Activated T-cell treated with anti-CD3 and anti-CD28 coated beads, Interleukin-2, amount 50 U/mL, for 24 hours (primary cell): ENCODE data around the gene BEST1.

Source experiments
- DNase-seq: peaks from one replicate; pipeline ENCODE4 v3.0.0-alpha.2; 2020
- H3K27ac Mint-ChIP-seq: 2 replicates; pipeline ENCODE4 v1.8.0; 2020; ENCODE audit warnings: mild to moderate bottlenecking, mixed read lengths
- H3K27me3 Mint-ChIP-seq: 2 replicates; pipeline ENCODE4 v1.8.0; 2020; ENCODE audit warnings: mixed read lengths
- H3K36me3 Mint-ChIP-seq: 2 replicates; pipeline ENCODE4 v1.8.0; 2020; ENCODE audit warnings: low read depth, mixed read lengths
- H3K4me1 Mint-ChIP-seq: 2 replicates; pipeline ENCODE4 v1.8.0; 2020; ENCODE audit warnings: low read depth, mixed read lengths
- H3K4me3 Mint-ChIP-seq: 2 replicates; pipeline ENCODE4 v1.8.0; 2020; ENCODE audit warnings: mild to moderate bottlenecking, moderate library complexity, mixed read lengths
- H3K9me3 Mint-ChIP-seq: 2 replicates; pipeline ENCODE4 v1.8.0; 2020; ENCODE audit warnings: mixed read lengths

Gene BEST1

DNA sequence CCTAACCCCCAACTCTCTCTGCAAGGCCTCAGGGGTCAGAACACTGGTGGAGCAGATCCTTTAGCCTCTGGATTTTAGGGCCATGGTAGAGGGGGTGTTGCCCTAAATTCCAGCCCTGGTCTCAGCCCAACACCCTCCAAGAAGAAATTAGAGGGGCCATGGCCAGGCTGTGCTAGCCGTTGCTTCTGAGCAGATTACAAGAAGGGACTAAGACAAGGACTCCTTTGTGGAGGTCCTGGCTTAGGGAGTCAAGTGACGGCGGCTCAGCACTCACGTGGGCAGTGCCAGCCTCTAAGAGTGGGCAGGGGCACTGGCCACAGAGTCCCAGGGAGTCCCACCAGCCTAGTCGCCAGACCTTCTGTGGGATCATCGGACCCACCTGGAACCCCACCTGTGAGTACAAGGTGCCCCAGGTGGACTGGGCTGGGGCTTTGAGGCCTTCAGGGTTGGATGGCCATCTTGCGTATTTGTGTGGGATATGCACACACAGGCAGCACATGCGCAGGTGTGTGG, at the start of gene BEST1:
TSS of gene BEST1 (plus strand) at position 317 of the 513 bp plus-strand sequence. CDS start 1,456 bp downstream, outside the sequence.
- peaks cover 3% of the 10 kb centered on the region for H3K4me1 Mint-ChIP-seq
- no peaks in the 10 kb centered on the region for H3K36me3 Mint-ChIP-seq
- H3K9me3 Mint-ChIP-seq = no peaks in the 10 kb centered on the region
- peaks cover 18% of the 10 kb centered on the region for H3K27me3 Mint-ChIP-seq
- no peak for DNase-seq
- no peak within 1 kb of the TSS for H3K4me3 Mint-ChIP-seq
- H3K27ac Mint-ChIP-seq = no peak within 1 kb of the TSS

DNA sequence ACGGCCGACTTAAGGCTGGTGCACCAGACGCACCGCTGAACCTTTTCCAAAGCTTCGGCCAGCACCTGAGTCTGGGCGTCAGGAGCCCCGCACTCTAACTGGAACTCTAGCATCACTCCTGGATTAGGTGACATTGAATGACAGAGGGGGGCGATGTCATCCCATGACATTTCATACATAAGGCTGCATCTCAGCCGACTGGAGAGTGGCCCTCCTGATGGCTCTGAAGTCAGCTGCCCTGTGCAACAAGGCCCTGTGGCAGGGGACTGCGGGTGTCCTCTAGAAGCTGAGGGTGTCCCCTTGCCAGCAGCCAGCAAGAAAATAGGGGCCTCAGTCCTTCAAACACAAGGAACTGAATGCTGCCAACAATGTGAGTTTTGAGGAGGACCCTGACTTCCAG, 48.8 kb upstream of the BEST1 start:
- Mint-ChIP-seq H3K4me1 (peaks cover 8% of the 10 kb centered on the region), H3K27me3 (peaks cover 4% of the 10 kb centered on the region), H3K27ac (no peak overlapping the region), H3K4me3 (no peak overlapping the region), H3K36me3 (no peaks in the 10 kb centered on the region), H3K9me3 (no peaks in the 10 kb centered on the region)
- no peak for DNase-seq

- Mint-ChIP-seq H3K9me3 (no peaks in the 10 kb centered on the region), H3K27me3 (peaks cover 4% of the 10 kb centered on the region), H3K4me1 (peaks cover 8% of the 10 kb centered on the region), H3K27ac (no peak overlapping the region), H3K4me3 (no peak overlapping the region), H3K36me3 (no peaks in the 10 kb centered on the region)
- no peak for DNase-seq
Measured at GRCh38 chr11:61902313-61902712, 47.8 kb upstream of the BEST1 start.

DNA sequence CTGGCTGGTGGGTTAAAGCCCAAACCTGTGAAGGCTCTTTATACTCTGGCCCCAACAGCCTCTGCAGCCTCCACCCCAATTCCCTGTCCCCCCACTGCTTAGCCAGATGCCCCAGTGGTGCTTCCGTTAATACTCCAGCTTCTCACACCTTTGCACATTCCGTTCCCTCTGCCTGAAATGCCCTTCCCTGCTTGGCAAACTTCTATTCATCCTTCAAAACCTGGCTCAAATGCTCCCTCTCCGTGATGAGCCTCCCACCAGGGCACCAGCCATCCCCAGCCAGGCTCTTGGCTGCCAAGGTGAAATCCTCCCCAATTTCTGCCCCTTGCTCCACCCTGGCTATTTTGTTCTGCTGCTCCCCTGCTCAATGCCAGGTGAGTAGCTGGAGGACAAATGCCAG, 46.3 kb upstream of the BEST1 start:
- H3K27ac Mint-ChIP-seq = no peak overlapping the region
- no peaks in the 10 kb centered on the region for H3K9me3 Mint-ChIP-seq

DNA sequence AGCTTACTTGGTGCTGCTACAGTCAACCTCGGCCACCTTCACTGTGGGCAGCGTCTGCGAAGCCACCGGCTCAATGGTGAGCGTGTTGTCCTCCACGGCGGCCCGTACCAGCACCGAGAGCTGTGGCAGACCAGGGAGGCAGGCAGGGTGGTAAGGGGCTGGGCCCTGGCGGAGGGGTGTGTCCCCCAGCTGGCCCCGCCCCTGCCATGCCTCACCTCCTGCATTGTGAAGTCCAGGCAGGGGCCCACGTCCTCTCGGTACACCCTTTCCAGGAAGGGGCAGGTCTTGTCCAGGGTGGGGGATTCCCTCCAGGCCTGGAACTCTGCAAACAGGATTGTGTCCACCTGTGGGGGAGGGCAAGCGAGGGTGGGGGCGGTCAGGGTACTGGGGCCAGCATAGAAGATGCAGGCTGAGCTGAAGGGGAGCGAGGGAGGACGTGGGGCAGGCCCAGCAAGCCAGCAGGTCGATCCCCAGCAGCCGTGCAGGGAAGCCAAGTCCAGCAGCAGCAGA, 45.6 kb upstream of the BEST1 start:
- Mint-ChIP-seq H3K27me3 (peaks cover 4% of the 10 kb centered on the region), H3K9me3 (no peaks in the 10 kb centered on the region), H3K4me1 (no peaks in the 10 kb centered on the region), H3K4me3 (no peak overlapping the region), H3K36me3 (no peaks in the 10 kb centered on the region), H3K27ac (no peak overlapping the region)
- DNase-seq = no peak

More for the DNA sequence above, 46.3 kb upstream of the BEST1 start:
- Mint-ChIP-seq H3K27me3 (peaks cover 4% of the 10 kb centered on the region), H3K36me3 (no peaks in the 10 kb centered on the region), H3K4me1 (peaks cover 7% of the 10 kb centered on the region), H3K4me3 (no peak overlapping the region)
- DNase-seq = no peak

DNA sequence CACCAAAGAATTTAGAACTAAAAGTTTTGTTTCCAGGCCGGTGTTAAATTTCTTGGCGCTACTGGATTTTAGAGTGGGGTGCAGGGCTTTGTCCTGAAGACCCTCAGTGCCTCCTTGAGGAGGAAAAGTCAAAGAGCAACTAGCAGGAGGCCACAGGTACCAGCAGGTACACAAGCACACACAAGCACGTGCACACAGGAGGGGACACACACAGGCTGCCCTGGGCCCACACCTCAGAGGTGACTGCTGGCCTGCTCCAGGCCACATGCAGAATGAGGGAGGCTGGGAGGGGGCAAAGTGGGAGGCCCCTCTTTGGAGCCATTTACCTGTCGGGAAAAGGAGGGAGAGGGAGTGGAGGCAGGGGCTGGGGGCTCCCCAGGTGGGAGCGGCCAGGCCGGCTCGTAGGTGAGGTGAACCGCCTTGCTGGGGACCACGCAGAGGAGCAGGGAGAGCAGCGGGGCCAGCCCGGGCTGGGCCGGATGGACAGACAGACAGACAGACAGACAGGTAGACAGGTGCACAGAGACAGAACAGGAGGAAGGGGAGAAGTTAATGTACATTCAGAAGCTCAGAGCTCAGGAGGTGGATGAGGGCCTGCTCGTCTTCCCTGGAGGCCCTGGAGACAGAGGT, 45.0 kb upstream of the BEST1 start:
- no peak for DNase-seq
- Mint-ChIP-seq H3K27ac (no peak overlapping the region), H3K36me3 (no peaks in the 10 kb centered on the region), H3K9me3 (no peaks in the 10 kb centered on the region), H3K27me3 (peaks cover 4% of the 10 kb centered on the region), H3K4me1 (no peaks in the 10 kb centered on the region), H3K4me3 (no peak overlapping the region)

DNA sequence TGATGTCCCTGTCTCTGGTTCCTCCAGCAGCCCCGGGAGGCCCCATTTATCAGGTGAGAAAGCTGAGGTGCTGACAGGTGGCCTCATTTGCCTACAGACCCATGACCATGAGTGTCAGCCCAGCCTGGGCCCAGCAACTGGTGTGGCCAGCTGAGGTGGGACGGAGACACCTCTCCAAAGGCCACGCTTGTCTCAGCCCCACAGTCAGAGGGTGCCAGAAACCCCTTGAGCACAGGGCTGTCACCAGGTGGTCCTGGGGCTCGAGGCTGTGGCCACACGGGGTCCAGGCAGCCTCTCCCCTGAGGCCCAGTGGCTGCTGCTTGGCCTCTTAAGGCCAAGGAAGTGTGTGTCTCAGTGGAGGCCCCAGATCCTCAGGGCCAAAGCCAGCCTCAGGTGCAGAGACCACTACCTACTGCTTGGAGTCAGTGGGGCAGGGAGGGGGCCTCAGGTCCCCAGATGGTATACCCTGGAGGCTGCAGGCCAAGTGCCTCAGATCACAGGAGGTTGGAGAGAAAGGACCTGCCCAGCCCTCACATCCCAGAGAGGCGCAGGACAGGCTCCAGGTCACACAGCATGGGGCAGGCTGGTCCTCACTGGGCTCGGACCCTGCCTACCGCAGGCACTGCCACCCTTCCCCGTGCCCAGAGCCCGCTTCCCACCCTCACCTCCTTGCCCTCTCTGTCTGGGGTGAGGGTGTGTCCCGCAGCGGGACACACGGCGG, 44.2 kb upstream of the BEST1 start:
- H3K9me3 Mint-ChIP-seq = no peaks in the 10 kb centered on the region
- H3K27ac Mint-ChIP-seq = no peak overlapping the region

GRCh38 chr11:61906522-61906909, 43.6 kb upstream of the BEST1 start:
- H3K36me3 Mint-ChIP-seq = no peaks in the 10 kb centered on the region
- peaks cover 4% of the 10 kb centered on the region for H3K27me3 Mint-ChIP-seq
- no peaks in the 10 kb centered on the region for H3K4me1 Mint-ChIP-seq
- no peak for DNase-seq
- no peaks in the 10 kb centered on the region for H3K9me3 Mint-ChIP-seq
- no peak overlapping the region for H3K4me3 Mint-ChIP-seq
- H3K27ac Mint-ChIP-seq = no peak overlapping the region

More for the DNA sequence above, 44.2 kb upstream of the BEST1 start:
- no peaks in the 10 kb centered on the region for H3K4me1 Mint-ChIP-seq
- no peaks in the 10 kb centered on the region for H3K36me3 Mint-ChIP-seq
- DNase-seq = no peak
- peaks cover 4% of the 10 kb centered on the region for H3K27me3 Mint-ChIP-seq
- no peak overlapping the region for H3K4me3 Mint-ChIP-seq

- H3K36me3 Mint-ChIP-seq = no peaks in the 10 kb centered on the region
- no peak for DNase-seq
- no peaks in the 10 kb centered on the region for H3K4me1 Mint-ChIP-seq
- no peak overlapping the region for H3K4me3 Mint-ChIP-seq
- H3K27me3 Mint-ChIP-seq = peaks cover 4% of the 10 kb centered on the region
- no peak overlapping the region for H3K27ac Mint-ChIP-seq
- no peaks in the 10 kb centered on the region for H3K9me3 Mint-ChIP-seq
Measured at GRCh38 chr11:61907282-61907681, 42.9 kb upstream of the BEST1 start.

- H3K4me3 Mint-ChIP-seq = no peak overlapping the region
- no peak for DNase-seq
- H3K9me3 Mint-ChIP-seq = no peaks in the 10 kb centered on the region
- peaks cover 6% of the 10 kb centered on the region for H3K27me3 Mint-ChIP-seq
- H3K36me3 Mint-ChIP-seq = no peaks in the 10 kb centered on the region
- no peak overlapping the region for H3K27ac Mint-ChIP-seq
- H3K4me1 Mint-ChIP-seq = no peaks in the 10 kb centered on the region
Measured at GRCh38 chr11:61907871-61908729, 42.1 kb upstream of the BEST1 start.

- H3K36me3 Mint-ChIP-seq = no peaks in the 10 kb centered on the region
Measured at GRCh38 chr11:61908730-61909316, 41.3 kb upstream of the BEST1 start.

GRCh38 chr11:61910187-61911127, 39.7 kb upstream of the BEST1 start:
- H3K9me3 Mint-ChIP-seq = no peaks in the 10 kb centered on the region
- no peak overlapping the region for H3K4me3 Mint-ChIP-seq
- H3K27me3 Mint-ChIP-seq = peaks cover 23% of the 10 kb centered on the region
- H3K36me3 Mint-ChIP-seq = no peaks in the 10 kb centered on the region
- H3K27ac Mint-ChIP-seq = no peak overlapping the region
- no peaks in the 10 kb centered on the region for H3K4me1 Mint-ChIP-seq
- DNase-seq = no peak

More at GRCh38 chr11:61908730-61909316, 41.3 kb upstream of the BEST1 start:
- Mint-ChIP-seq H3K4me3 (no peak overlapping the region), H3K4me1 (no peaks in the 10 kb centered on the region), H3K9me3 (no peaks in the 10 kb centered on the region), H3K27me3 (peaks cover 9% of the 10 kb centered on the region), H3K27ac (no peak overlapping the region)
- DNase-seq = no peak

- Mint-ChIP-seq H3K36me3 (no peaks in the 10 kb centered on the region), H3K27ac (no peak overlapping the region), H3K27me3 (peaks cover 30% of the 10 kb centered on the region), H3K4me3 (no peak overlapping the region), H3K9me3 (no peaks in the 10 kb centered on the region), H3K4me1 (no peaks in the 10 kb centered on the region)
- DNase-seq = no peak
Measured at GRCh38 chr11:61911128-61911700, 38.9 kb upstream of the BEST1 start.
